ENCODE measurements around the gene CLEC4E. TPM values are rescaled to one million over a fixed set of nuclear protein-coding genes. Genes with fewer than 3 reads are reported as not detected.
A peak's percentile ranks its signal among the peaks of the same experiment; 100 is the strongest.
"Not testable (repeated sequence)": the region's sequence is repeated elsewhere in the genome, so short reads cannot be mapped to it uniquely, and the experiment has no call there.

The CLEC4E gene
- total RNA-seq, 1 experiment from 2014 or later = not detected

- Histone ChIP-seq H3K4me1 (ENCODE audit: control insufficient read depth, insufficient read depth, low read length) (no peaks in the 10 kb centered on the region), H3K36me3 (ENCODE audit: control insufficient read depth, insufficient read depth, low read length) (no peaks in the 10 kb centered on the region), H3K27me3 (ENCODE audit: control insufficient read depth, insufficient read depth, low read length) (peaks cover 4% of the 10 kb centered on the region; the same call in 1 of the 2 replicates), H3K9me3 (ENCODE audit: control insufficient read depth, insufficient read depth, low read depth, low read length) (no peaks in the 10 kb centered on the region), H3K27ac (ENCODE audit: low read length) (no peak overlapping the region), H3K4me3 (ENCODE audit: low read depth in 2 of 2, low read length in 2 of 2) (no peak overlapping the region)
- in situ Hi-C loops (cut with HindIII; ENCODE audit: low pct_unique_long_range_greater_than_20kb, low sequenced_read_pairs) = no loop called here
- CTCF ChIA-PET = no interaction called here
- POLR2A ChIA-PET = no interaction called here
- DNase-seq (ENCODE audit: low read depth, low spot score) (no peak), ATAC-seq (no peak)
- intact Hi-C loops (cut with micrococcal nuclease; ENCODE audit: unreplicated experiment) = loop anchor here (10.0 kb wide), 1 partner anchor 503 kb away; no protein-coding TSS in a partner anchor
- BruUV-seq (replicated peaks) = no TSS peak
- TF ChIP-seq TCF7L2 (IDR thresholded peaks at IDR 0.05; ENCODE audit: low read depth, low read length) = no peak
- TF ChIP-seq, protein P1, sequence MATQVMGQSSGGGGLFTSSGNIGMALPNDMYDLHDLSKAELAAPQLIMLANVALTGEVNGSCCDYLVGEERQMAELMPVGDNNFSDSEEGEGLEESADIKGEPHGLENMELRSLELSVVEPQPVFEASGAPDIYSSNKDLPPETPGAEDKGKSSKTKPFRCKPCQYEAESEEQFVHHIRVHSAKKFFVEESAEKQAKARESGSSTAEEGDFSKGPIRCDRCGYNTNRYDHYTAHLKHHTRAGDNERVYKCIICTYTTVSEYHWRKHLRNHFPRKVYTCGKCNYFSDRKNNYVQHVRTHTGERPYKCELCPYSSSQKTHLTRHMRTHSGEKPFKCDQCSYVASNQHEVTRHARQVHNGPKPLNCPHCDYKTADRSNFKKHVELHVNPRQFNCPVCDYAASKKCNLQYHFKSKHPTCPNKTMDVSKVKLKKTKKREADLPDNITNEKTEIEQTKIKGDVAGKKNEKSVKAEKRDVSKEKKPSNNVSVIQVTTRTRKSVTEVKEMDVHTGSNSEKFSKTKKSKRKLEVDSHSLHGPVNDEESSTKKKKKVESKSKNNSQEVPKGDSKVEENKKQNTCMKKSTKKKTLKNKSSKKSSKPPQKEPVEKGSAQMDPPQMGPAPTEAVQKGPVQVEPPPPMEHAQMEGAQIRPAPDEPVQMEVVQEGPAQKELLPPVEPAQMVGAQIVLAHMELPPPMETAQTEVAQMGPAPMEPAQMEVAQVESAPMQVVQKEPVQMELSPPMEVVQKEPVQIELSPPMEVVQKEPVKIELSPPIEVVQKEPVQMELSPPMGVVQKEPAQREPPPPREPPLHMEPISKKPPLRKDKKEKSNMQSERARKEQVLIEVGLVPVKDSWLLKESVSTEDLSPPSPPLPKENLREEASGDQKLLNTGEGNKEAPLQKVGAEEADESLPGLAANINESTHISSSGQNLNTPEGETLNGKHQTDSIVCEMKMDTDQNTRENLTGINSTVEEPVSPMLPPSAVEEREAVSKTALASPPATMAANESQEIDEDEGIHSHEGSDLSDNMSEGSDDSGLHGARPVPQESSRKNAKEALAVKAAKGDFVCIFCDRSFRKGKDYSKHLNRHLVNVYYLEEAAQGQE (IDR thresholded peaks at IDR 0.05; ENCODE audit: insufficient read depth in 1 of 2, low read depth in 2 of 2, low read length in 1 of 2) = no peak
- TF ChIP-seq SIN3A (IDR thresholded peaks at IDR 0.05; ENCODE audit: borderline replicate concordance, insufficient read depth, low read depth, low read length) = no peak
- TF ChIP-seq, protein P2, sequence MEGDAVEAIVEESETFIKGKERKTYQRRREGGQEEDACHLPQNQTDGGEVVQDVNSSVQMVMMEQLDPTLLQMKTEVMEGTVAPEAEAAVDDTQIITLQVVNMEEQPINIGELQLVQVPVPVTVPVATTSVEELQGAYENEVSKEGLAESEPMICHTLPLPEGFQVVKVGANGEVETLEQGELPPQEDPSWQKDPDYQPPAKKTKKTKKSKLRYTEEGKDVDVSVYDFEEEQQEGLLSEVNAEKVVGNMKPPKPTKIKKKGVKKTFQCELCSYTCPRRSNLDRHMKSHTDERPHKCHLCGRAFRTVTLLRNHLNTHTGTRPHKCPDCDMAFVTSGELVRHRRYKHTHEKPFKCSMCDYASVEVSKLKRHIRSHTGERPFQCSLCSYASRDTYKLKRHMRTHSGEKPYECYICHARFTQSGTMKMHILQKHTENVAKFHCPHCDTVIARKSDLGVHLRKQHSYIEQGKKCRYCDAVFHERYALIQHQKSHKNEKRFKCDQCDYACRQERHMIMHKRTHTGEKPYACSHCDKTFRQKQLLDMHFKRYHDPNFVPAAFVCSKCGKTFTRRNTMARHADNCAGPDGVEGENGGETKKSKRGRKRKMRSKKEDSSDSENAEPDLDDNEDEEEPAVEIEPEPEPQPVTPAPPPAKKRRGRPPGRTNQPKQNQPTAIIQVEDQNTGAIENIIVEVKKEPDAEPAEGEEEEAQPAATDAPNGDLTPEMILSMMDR (IDR thresholded peaks at IDR 0.05) = no peak
Measured at GRCh38 chr12:8541562-8541961, 857 bp upstream of the CLEC4E start.

DNA sequence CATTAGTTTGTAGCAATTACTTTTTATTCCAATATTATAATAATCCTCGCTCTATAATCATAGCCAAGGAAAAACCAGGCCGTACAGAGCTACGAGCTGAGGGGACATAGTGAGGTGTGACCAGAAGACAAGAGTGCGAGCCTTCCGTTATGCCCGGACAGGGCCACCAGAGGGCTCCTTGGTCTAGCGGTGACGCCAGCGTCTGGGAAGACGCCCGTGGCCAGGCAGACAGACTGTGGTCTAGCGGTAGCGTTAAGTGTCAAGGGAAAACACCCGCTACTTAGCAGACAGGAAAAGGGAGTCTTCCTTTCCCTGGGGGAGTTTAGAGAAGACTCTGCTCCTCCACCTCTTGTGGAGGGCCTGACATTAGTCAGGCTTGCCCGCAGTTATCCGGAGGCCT lies 2.9 kb downstream of the CLEC4E start:
- intact Hi-C loops (cut with micrococcal nuclease; ENCODE audit: unreplicated experiment); DNase-seq (ENCODE audit: low read depth, low spot score); POLR2A ChIA-PET; BruUV-seq (replicated peaks); H3K36me3 ChIP-seq (ENCODE audit: control insufficient read depth, insufficient read depth, low read length); H3K9me3 ChIP-seq (ENCODE audit: control insufficient read depth, insufficient read depth, low read depth, low read length); H3K4me1 ChIP-seq (ENCODE audit: control insufficient read depth, insufficient read depth, low read length); H3K4me3 ChIP-seq (ENCODE audit: low read depth in 2 of 2, low read length in 2 of 2); H3K27me3 ChIP-seq (ENCODE audit: control insufficient read depth, insufficient read depth, low read length); ATAC-seq; H3K27ac ChIP-seq (ENCODE audit: low read length); in situ Hi-C loops (cut with HindIII; ENCODE audit: low pct_unique_long_range_greater_than_20kb, low sequenced_read_pairs): not testable (repeated sequence)
- CTCF ChIA-PET = interaction anchor here (1.3 kb wide), 1 partner anchor 72 kb away, joined by 3 read pairs; no protein-coding TSS in a partner anchor
- TF ChIP-seq, protein P2 (IDR thresholded peaks at IDR 0.05) = peak; percentile 65

DNA sequence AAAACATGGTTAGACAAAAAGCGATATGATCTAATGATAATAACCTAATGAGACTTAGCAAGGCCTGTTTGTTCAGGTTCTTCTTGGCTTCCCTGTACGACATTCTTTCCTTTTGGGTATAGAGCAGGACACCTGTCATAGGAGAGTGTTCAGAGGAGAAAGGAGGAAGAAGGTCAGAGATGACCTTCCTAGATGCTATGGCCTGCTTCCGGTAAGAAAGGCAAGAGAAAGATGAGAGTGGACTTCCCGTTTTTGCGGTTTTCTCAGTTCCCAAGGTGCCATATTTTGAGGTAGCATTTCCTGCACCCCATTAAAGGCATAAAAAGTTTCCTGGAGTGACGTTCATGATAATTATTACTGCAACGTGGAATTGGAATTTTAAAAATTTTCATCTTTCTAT lies 8.7 kb downstream of the CLEC4E start:
- TF ChIP-seq TCF7L2 (IDR thresholded peaks at IDR 0.05; ENCODE audit: low read depth, low read length) (no peak), SIN3A (IDR thresholded peaks at IDR 0.05; ENCODE audit: borderline replicate concordance, insufficient read depth, low read depth, low read length) (no peak), POLR2AphosphoS5 (IDR thresholded peaks at IDR 0.05; ENCODE audit: low read depth, low read length) (no peak)
- TF ChIP-seq, protein P1 (IDR thresholded peaks at IDR 0.05; ENCODE audit: insufficient read depth in 1 of 2, low read depth in 2 of 2, low read length in 1 of 2) = no peak
- TF ChIP-seq, protein P2 (IDR thresholded peaks at IDR 0.05) = no peak
- POLR2A ChIA-PET = no interaction called here
- intact Hi-C loops (cut with micrococcal nuclease; ENCODE audit: unreplicated experiment) (no loop called here), in situ Hi-C loops (cut with HindIII; ENCODE audit: low pct_unique_long_range_greater_than_20kb, low sequenced_read_pairs) (no loop called here)
- no peak for DNase-seq (ENCODE audit: low read depth, low spot score)
- H3K4me1 ChIP-seq (ENCODE audit: control insufficient read depth, insufficient read depth, low read length) = no peaks in the 10 kb centered on the region
- BruUV-seq (replicated peaks) = no TSS peak
- 0 out of 2 replicates have a peak, but pooled peaks cover 3% of the 10 kb centered on the region for H3K27me3 ChIP-seq (ENCODE audit: control insufficient read depth, insufficient read depth, low read length)
- H3K9me3 ChIP-seq (ENCODE audit: control insufficient read depth, insufficient read depth, low read depth, low read length) = no peaks in the 10 kb centered on the region
- no peak for ATAC-seq
- CTCF ChIA-PET = no interaction called here
- H3K4me3 ChIP-seq (ENCODE audit: low read depth in 2 of 2, low read length in 2 of 2) = no peak overlapping the region
- H3K27ac ChIP-seq (ENCODE audit: low read length) = no peak overlapping the region
- no peaks in the 10 kb centered on the region for H3K36me3 ChIP-seq (ENCODE audit: control insufficient read depth, insufficient read depth, low read length)
